Activated naive CD4-positive, alpha-beta T cell treated with anti-CD3 and anti-CD28 coated beads for 36 hours (primary cell): Measurements from ENCODE around the gene DDA1. TPM values are rescaled to one million over a fixed set of nuclear protein-coding genes. Genes with fewer than 3 reads are reported as not detected.
"Not testable (repeated sequence)": the region's sequence is repeated elsewhere in the genome, so short reads cannot be mapped to it uniquely, and the experiment has no call there.

ENCODE experiments used
- CTCF ChIA-PET: fragments of 350-600 bp; sonication (Branson Sonifier 250); formaldehyde crosslinking; loops from one replicate; lab custom pipeline; 2021; ENCODE audit warnings: antibody characterized with exemption; lab: Charles Lee
- DNase-seq: peaks from one replicate; pipeline ENCODE4 v3.0.0-alpha.2; 2020
- H3K27ac Mint-ChIP-seq: one replicate; pipeline ENCODE4 v1.8.0; 2021; ENCODE audit warnings: mild to moderate bottlenecking, mixed read lengths
- H3K27me3 Mint-ChIP-seq: one replicate; pipeline ENCODE4 v1.8.0; 2021; ENCODE audit warnings: low read depth, mixed read lengths
- H3K36me3 Mint-ChIP-seq: one replicate; pipeline ENCODE4 v1.8.0; 2021; ENCODE audit warnings: low read depth, mixed read lengths
- H3K4me1 Mint-ChIP-seq: one replicate; pipeline ENCODE4 v1.8.0; 2021; ENCODE audit warnings: low read depth, mixed read lengths
- H3K4me3 Mint-ChIP-seq: one replicate; pipeline ENCODE4 v1.8.0; 2021; ENCODE audit warnings: mild to moderate bottlenecking, moderate library complexity, mixed read lengths
- H3K9me3 Mint-ChIP-seq: one replicate; pipeline ENCODE4 v1.8.0; 2021; ENCODE audit warnings: mixed read lengths
- intact Hi-C: fragments of 100-400 bp; cut with micrococcal nuclease; formaldehyde crosslinking; loops from one replicate; pipeline ENCODE4 v1.15.1; 2023
- total RNA-seq, 2 experiments: library from RNA; stranded (reverse); gene quantifications; one replicate each; pipeline ENCODE4 v1.2.3, GENCODE V29; 2021

DDA1 gene
- total RNA-seq, 2 experiments from 2014 or later = 26.2 to 28.6 TPM

- Mint-ChIP-seq H3K27me3 (no peaks in the 10 kb centered on the region), H3K36me3 (no peaks in the 10 kb centered on the region), H3K4me3 (peak overlapping the region; percentile 87), H3K4me1 (peaks cover 8% of the 10 kb centered on the region), H3K9me3 (no peaks in the 10 kb centered on the region), H3K27ac (peak overlapping the region; percentile 56)
- intact Hi-C loops = loop anchor here (1.0 to 2.0 kb wide), 6 partner anchors 13 to 158 kb away; partner anchors contain the start of genes GTPBP3 and MRPL34
- CTCF ChIA-PET = interaction anchor here (0.6 to 2.4 kb wide), 13 partner anchors 9 to 816 kb away, joined by 3 to 11 read pairs (median 4); partner anchors contain the start of genes ABHD8, ANKLE1 and MRPL34
- peak; percentile 88 for DNase-seq
Observed at GRCh38 chr19:17292301-17293074, 16.9 kb upstream of the DDA1 start.

GRCh38 chr19:17293605-17294004 is 15.8 kb upstream of the DDA1 start:
- CTCF ChIA-PET = interaction anchor here (0.7 to 2.4 kb wide), 7 partner anchors 10 to 817 kb away, joined by 4 to 11 read pairs (median 8); partner anchors contain the start of genes ABHD8, ANKLE1, DDA1 and MRPL34
- Mint-ChIP-seq H3K4me3 (no peak overlapping the region), H3K27me3 (no peaks in the 10 kb centered on the region), H3K4me1 (peaks cover 8% of the 10 kb centered on the region), H3K36me3 (peaks cover 4% of the 10 kb centered on the region), H3K27ac (no peak overlapping the region), H3K9me3 (no peaks in the 10 kb centered on the region)
- intact Hi-C loops = loop anchor here (2.0 kb wide), 2 partner anchors 43 to 157 kb away; partner anchors contain the start of gene GTPBP3
- DNase-seq = no peak

DNA sequence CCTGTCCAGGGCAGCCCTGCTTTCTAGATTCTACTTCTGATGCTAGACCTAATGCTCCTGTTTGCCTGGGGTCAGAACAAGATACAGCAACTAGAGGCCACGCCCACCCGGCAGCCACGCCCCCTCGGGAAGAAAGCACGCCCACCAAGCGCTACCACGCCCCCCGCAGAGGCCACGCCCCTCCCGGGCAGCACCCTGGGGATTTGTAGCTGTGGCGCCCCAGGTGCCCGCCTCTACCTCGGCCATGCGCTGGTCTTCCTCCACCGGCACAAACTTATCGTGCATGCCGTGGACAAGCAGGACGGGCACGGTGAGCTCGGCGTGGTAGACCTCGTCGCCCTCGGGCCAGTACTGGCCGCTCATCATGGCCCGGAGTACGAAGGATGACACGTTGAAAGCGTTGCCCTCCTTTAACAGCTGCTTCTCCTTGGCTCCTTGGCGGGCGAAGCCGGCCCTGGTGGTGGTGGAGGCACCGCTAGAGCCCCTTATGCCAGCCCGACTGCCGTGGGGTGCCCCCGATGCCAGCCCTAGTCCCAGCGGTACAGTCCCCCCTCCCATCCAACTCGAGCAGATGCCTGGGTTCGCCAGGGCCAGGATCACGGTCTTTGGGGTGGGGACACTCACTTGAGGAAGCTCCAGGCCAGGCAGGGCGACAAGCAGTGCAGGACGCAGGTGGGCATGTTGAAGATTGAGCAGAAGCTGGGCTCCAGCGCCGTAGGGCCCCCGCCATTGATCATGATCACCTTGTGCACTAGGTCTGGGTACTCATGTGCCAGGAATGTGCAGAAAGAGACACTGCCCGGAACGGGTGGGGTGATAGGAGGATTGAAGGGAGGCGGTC is 15.1 kb upstream of the DDA1 start:
- intact Hi-C loops = no loop called here
- H3K36me3 Mint-ChIP-seq = peaks cover 4% of the 10 kb centered on the region
- H3K27ac Mint-ChIP-seq = no peak overlapping the region
- no peak overlapping the region for H3K4me3 Mint-ChIP-seq
- no peaks in the 10 kb centered on the region for H3K27me3 Mint-ChIP-seq
- CTCF ChIA-PET = interaction anchor here (0.5 to 2.4 kb wide), 6 partner anchors 9 to 107 kb away, joined by 3 to 10 read pairs (median 4); partner anchors contain the start of genes ABHD8 and DDA1
- H3K9me3 Mint-ChIP-seq = no peaks in the 10 kb centered on the region
- peaks cover 8% of the 10 kb centered on the region for H3K4me1 Mint-ChIP-seq
- peak; percentile 57 for DNase-seq

- H3K36me3 Mint-ChIP-seq, intact Hi-C loops, H3K27me3 Mint-ChIP-seq, H3K27ac Mint-ChIP-seq, H3K4me1 Mint-ChIP-seq, H3K4me3 Mint-ChIP-seq, H3K9me3 Mint-ChIP-seq, DNase-seq: not testable (repeated sequence)
- CTCF ChIA-PET = interaction anchor here (0.6 kb wide), 1 partner anchor 110 kb away, joined by 3 read pairs; the partner anchor contains the start of gene BST2
Observed at GRCh38 chr19:17295551-17295950, 13.8 kb upstream of the DDA1 start.

DNA sequence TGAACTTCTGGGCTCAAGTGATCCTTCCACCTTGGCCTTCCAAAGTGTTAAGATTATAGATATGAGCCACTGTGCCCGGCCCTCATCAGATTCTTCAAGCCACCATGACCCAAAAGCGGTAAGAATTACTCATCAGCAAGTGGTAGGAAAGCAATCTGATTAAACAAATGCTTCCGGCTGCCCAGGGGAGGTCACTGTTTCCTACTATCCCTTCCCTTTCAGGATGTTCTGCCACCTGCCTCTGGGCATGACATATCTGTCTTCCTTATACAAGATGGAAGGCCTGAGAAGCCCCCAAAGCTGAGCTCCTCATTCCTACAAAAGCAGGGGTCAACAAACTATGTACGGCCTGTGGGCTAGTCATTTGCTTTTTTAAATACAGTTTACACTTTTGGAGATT is 13.1 kb upstream of the DDA1 start:
- DNase-seq = no peak
- CTCF ChIA-PET = interaction anchor here (0.6 to 1.5 kb wide), 3 partner anchors 29 to 170 kb away, joined by 3 read pairs; partner anchors contain the start of gene BABAM1
- H3K36me3 Mint-ChIP-seq = peaks cover 4% of the 10 kb centered on the region
- intact Hi-C loops = no loop called here
- H3K27me3 Mint-ChIP-seq = no peaks in the 10 kb centered on the region
- no peak overlapping the region for H3K4me3 Mint-ChIP-seq
- no peaks in the 10 kb centered on the region for H3K9me3 Mint-ChIP-seq
- peaks cover 8% of the 10 kb centered on the region for H3K4me1 Mint-ChIP-seq
- no peak overlapping the region for H3K27ac Mint-ChIP-seq

GRCh38 chr19:17296976-17297375 is 12.4 kb upstream of the DDA1 start:
- no peak overlapping the region for H3K4me3 Mint-ChIP-seq
- no peaks in the 10 kb centered on the region for H3K9me3 Mint-ChIP-seq
- no peak for DNase-seq
- intact Hi-C loops = no loop called here
- peaks cover 10% of the 10 kb centered on the region for H3K4me1 Mint-ChIP-seq
- CTCF ChIA-PET = interaction anchor here (0.6 to 1.5 kb wide), 3 partner anchors 29 to 103 kb away, joined by 3 read pairs; partner anchors contain the start of gene BABAM1
- no peak overlapping the region for H3K27ac Mint-ChIP-seq
- H3K27me3 Mint-ChIP-seq = no peaks in the 10 kb centered on the region
- peaks cover 4% of the 10 kb centered on the region for H3K36me3 Mint-ChIP-seq

DNA sequence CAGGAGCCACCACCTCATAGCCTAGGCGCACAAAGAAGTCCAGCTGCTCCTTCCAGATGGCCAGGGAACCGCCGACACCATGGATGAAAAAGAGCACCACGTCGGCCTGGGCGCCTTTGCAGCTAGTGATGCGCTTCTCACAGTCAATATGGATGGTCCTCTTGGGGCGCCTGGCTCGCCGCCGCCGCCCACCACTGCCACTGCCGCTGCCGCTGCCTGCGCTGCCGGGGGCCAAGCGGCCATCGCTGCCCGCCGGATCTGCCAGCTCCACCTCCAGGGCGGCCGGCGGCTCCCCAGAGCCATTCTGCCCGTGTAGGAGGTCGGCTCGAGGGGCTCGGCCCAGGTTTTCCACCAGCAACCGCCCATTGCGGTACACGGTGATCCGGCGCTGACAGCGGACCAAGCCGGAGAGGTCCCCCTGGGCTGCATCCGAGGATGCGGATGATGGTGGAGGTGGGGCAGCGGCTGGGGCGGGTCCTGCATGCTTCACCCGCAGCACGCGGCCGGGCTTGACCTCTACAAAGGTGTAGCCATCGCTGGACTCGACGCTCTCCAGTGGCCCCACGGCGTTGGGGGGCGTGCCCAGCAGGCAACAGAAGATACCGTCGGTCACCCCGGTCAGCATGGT is 8.3 kb upstream of the DDA1 start:
- Mint-ChIP-seq H3K36me3 (peaks cover 4% of the 10 kb centered on the region), H3K4me3 (no peak overlapping the region), H3K27me3 (no peaks in the 10 kb centered on the region), H3K9me3 (no peaks in the 10 kb centered on the region), H3K4me1 (peaks cover 27% of the 10 kb centered on the region), H3K27ac (no peak overlapping the region)
- intact Hi-C loops = loop anchor here (10.0 kb wide), 1 partner anchor 466 kb away; no protein-coding TSS in a partner anchor
- CTCF ChIA-PET = interaction anchor here (1.3 kb wide), 1 partner anchor 8 kb away, joined by 3 read pairs; the partner anchor contains the start of gene DDA1
- no peak for DNase-seq

DNA sequence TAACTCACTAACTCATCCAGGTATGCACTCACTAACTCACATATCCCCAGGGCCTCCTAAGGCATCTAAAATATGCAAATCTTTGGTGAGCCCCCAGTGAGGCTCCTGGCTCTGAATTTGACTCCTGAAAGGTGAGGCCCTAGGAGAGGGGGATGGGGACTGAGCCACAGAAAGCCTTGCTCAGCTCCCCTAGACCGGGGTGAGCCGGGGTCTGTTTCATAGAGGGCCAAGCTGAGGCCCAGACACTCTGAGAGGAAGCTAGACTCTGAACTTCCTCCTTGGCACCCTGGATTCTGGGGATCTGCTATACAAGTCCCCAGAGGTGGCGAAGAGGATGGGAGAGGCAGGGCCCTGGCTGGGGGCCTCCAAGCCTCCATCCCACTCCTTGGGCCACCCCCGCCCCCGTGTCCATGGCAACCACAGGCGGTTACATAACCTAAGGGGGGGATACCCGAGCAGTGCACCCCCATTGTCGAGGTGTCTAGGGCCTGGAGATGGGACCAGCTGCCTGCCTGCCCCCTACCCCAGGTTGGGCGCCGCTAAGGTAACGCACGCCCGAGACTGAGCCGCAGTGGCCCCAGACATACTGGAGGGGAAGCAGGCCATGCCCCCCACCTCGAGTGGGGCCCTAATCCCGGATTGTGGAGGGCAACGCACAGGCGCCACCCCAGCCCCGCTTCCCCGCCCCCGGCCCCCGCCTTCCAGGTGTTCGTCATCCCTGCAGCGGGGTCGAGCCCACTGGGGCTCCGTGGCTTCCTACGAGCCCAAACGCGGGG is 6.8 kb upstream of the DDA1 start:
- H3K27ac Mint-ChIP-seq = no peak overlapping the region

GRCh38 chr19:17303167-17303939 is 6.0 kb upstream of the DDA1 start, which contains the start of gene ABHD8:
TSS of gene ABHD8 (minus strand) at chr19:17303425. CDS start at chr19:17301616, 1,809 bp downstream.
- peaks cover 38% of the 10 kb centered on the region for H3K4me1 Mint-ChIP-seq
- H3K36me3 Mint-ChIP-seq = peaks cover under 1% of the 10 kb centered on the region
- H3K4me3 Mint-ChIP-seq = peak within 1 kb of the TSS; percentile 64
- DNase-seq = peak; percentile 96
- CTCF ChIA-PET = interaction anchor here (0.6 to 2.5 kb wide), 4 partner anchors 10 to 68 kb away, joined by 3 to 10 read pairs (median 3); no protein-coding TSS in a partner anchor
- no peaks in the 10 kb centered on the region for H3K9me3 Mint-ChIP-seq
- intact Hi-C loops = loop anchor here (10.0 kb wide), 1 partner anchor 469 kb away; no protein-coding TSS in a partner anchor
- H3K27me3 Mint-ChIP-seq = no peaks in the 10 kb centered on the region
- H3K27ac Mint-ChIP-seq = no peak within 1 kb of the TSS

More for the DNA sequence above, 6.8 kb upstream of the DDA1 start:
- Mint-ChIP-seq H3K4me3 (peak overlapping the region; percentile 64), H3K36me3 (peaks cover 4% of the 10 kb centered on the region), H3K4me1 (peaks cover 33% of the 10 kb centered on the region), H3K9me3 (no peaks in the 10 kb centered on the region), H3K27me3 (no peaks in the 10 kb centered on the region)
- intact Hi-C loops = loop anchor here (10.0 kb wide), 1 partner anchor 468 kb away; no protein-coding TSS in a partner anchor
- peak; percentile 17 for DNase-seq
- CTCF ChIA-PET = interaction anchor here (0.6 to 2.5 kb wide), 2 partner anchors 10 to 68 kb away, joined by 3 to 10 read pairs; no protein-coding TSS in a partner anchor

DNA sequence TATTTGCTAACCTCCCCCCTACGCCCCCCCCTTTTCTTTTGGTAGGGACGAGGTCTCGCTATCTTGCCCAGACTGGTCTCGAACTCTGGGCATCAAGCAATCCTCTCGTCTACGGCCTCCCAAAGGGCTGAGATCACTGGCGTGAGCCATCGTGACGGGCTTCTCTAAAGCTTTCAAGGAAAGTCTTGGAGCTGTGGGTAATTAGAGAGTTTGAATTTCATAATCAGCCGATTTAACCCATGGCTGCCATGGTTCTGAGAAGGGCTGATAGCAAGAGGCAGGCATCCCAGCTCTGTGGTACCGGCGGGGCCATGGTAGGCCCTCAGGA is 5.5 kb upstream of the DDA1 start:
- Mint-ChIP-seq H3K9me3 (no peaks in the 10 kb centered on the region), H3K36me3 (no peaks in the 10 kb centered on the region), H3K4me1 (peaks cover 38% of the 10 kb centered on the region), H3K27ac (no peak overlapping the region), H3K4me3 (peak overlapping the region; percentile 64), H3K27me3 (no peaks in the 10 kb centered on the region)
- intact Hi-C loops = loop anchor here (10.0 kb wide), 1 partner anchor 469 kb away; no protein-coding TSS in a partner anchor
- DNase-seq = no peak
- CTCF ChIA-PET = interaction anchor here (0.9 to 2.5 kb wide), 3 partner anchors 11 to 20 kb away, joined by 3 to 10 read pairs (median 3); no protein-coding TSS in a partner anchor
